PC-3 (cell line): ENCODE data around the gene TSHZ3.

Experiments
- EZH2 ChIP-seq: fragments of 300-600 bp; sonication (generic); IDR thresholded peaks from one replicate; pipeline ENCODE4 v1.6.1; 2017; ENCODE audit warnings: antibody characterized with exemption, mild to moderate bottlenecking, low read length; ENCODE audit not compliant: unreplicated experiment
- TF ChIP-seq, protein P1 (sequence below): fragments of 300-600 bp; sonication (generic); conservative IDR thresholded peaks from 2 replicates; pipeline ENCODE4 v1.5.1; 2017; ENCODE audit warnings: antibody characterized with exemption, low read depth, mild to moderate bottlenecking, low read length

DNA sequence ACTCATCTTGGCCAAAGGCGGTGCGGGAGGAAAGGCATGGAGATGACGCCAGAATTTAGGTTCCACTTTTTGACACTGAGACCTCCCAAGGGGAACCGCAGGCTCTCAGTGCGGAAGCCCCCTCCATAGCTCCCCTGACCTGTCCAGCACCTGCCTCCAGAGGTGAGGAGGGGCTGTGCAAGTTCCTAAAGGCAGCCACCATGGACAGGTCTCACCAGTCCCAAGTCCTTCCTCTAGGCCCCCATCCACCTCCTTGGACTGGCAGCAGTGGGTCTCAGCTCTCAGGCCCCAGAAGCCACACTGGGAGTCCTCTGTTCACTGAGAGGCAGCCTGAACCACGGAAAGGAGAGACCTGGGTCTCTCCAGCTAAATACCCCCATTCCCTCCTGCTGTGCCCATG, 31.6 kb upstream of the TSHZ3 start:
- TF ChIP-seq, protein P1, sequence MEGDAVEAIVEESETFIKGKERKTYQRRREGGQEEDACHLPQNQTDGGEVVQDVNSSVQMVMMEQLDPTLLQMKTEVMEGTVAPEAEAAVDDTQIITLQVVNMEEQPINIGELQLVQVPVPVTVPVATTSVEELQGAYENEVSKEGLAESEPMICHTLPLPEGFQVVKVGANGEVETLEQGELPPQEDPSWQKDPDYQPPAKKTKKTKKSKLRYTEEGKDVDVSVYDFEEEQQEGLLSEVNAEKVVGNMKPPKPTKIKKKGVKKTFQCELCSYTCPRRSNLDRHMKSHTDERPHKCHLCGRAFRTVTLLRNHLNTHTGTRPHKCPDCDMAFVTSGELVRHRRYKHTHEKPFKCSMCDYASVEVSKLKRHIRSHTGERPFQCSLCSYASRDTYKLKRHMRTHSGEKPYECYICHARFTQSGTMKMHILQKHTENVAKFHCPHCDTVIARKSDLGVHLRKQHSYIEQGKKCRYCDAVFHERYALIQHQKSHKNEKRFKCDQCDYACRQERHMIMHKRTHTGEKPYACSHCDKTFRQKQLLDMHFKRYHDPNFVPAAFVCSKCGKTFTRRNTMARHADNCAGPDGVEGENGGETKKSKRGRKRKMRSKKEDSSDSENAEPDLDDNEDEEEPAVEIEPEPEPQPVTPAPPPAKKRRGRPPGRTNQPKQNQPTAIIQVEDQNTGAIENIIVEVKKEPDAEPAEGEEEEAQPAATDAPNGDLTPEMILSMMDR = no peak
- no peak for TF ChIP-seq EZH2
